ENCODE data around the gene LIN28B.
"Not testable (repeated sequence)": the region's sequence is repeated elsewhere in the genome, so short reads cannot be mapped to it uniquely, and the experiment has no call there.

Gene LIN28B

DNA sequence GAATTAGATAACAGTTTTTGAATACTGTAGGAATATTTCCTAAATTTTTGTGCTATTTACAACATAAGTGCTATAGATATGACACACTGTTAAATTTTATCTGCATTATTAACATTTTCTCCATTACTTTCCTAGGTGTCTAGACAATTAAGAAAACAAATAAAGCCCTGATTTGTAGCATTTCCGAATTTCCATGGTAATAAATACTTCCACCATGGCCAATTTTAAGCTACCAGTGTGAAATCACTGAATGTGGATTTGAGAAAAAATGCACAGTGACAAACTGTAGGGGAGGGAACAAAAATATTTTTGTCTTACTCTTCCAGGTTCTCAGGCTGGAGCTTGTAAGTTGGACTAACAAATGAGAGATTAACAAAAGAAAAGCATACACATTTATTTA is 27.9 kb downstream of the LIN28B start:
- CTCF ChIA-PET, result interaction anchor here (0.5 to 1.7 kb wide), 5 partner anchors 8 to 655 kb away, joined by 3 to 4 read pairs (median 3); no protein-coding TSS in a partner anchor
- TF ChIP-seq HOXC10 (CRISPR knock-in tag; IDR thresholded peaks at IDR 0.05) (no peak), ZNF560 (tag by site-specific recombination; IDR thresholded peaks at IDR 0.05; ENCODE audit: borderline replicate concordance) (no peak), ZNF510 (tag by site-specific recombination; IDR thresholded peaks at IDR 0.05; ENCODE audit: insufficient replicate concordance) (no peak)
- TF ChIP-seq, protein P1, sequence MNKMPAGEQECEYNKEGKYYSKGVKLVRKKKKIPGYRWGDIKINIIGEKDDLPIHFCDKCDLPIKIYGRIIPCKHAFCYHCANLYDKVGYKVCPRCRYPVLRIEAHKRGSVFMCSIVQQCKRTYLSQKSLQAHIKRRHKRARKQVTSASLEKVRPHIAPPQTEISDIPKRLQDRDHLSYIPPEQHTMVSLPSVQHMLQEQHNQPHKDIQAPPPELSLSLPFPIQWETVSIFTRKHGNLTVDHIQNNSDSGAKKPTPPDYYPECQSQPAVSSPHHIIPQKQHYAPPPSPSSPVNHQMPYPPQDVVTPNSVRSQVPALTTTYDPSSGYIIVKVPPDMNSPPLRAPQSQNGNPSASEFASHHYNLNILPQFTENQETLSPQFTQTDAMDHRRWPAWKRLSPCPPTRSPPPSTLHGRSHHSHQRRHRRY (tag by site-specific recombination; IDR thresholded peaks at IDR 0.05), result no peak

GRCh38 chr6:104985875-104986274 is 29.0 kb downstream of the LIN28B start:
- H3K4me3 ChIP-seq (ENCODE audit: low read depth, low read length), result not testable (repeated sequence)

More for the DNA sequence above, 27.9 kb downstream of the LIN28B start:
- no peaks in the 10 kb centered on the region for H3K4me1 ChIP-seq (ENCODE audit: control insufficient read depth, insufficient read depth, low read length)
- POLR2A ChIA-PET, result no interaction called here
- peaks cover 0 to 3% of the 10 kb centered on the region in 2 experiments; a peak in 2 of 3 replicates for H3K36me3 ChIP-seq (ENCODE audit: control insufficient read depth in 2 of 2, insufficient read depth in 1 of 2, low read length in 2 of 2)
- no peak overlapping the region for H3K27ac ChIP-seq (ENCODE audit: extremely low read depth, low read depth, low read length)
- H3K9me3 ChIP-seq (ENCODE audit: control insufficient read depth, insufficient read depth, low read depth, low read length), result no peaks in the 10 kb centered on the region
- H3K4me3 ChIP-seq (ENCODE audit: low read depth, low read length), result no peak overlapping the region

DNA sequence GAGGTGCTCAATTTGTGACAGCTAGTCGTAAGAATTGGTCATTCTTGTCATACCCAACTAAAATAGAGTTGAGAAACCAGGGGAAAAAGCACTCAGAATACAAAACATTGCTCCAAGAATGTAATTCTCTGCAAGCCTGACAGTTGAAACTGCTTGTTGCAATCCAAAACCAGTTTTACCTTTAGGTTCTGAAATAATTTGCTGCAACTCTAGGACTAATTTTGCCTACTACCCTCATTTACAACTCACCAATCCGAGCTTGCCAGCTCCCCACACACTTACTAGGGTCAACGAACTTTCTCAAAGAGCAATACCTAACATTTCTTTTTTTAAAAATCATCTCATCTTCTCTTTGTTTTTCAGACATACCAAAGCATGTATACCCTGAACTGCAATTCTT is 29.7 kb downstream of the LIN28B start:
- no peaks in the 10 kb centered on the region for H3K4me1 ChIP-seq (ENCODE audit: control insufficient read depth, insufficient read depth, low read length)
- H3K27ac ChIP-seq (ENCODE audit: extremely low read depth, low read depth, low read length), result no peak overlapping the region
- peaks cover 0 to 3% of the 10 kb centered on the region in 2 experiments; a peak in 2 of 3 replicates for H3K36me3 ChIP-seq (ENCODE audit: control insufficient read depth in 2 of 2, insufficient read depth in 1 of 2, low read length in 2 of 2)
- TF ChIP-seq ZNF157 (tag by site-specific recombination; IDR thresholded peaks at IDR 0.05) (no peak), ZNF521 (tag by site-specific recombination; IDR thresholded peaks at IDR 0.05) (no peak), ZNF768 (tag by site-specific recombination; IDR thresholded peaks at IDR 0.05) (no peak)
- POLR2A ChIA-PET, result no interaction called here
- H3K4me3 ChIP-seq (ENCODE audit: low read depth, low read length), result no peak overlapping the region
- CTCF ChIA-PET, result interaction anchor here (0.5 to 0.7 kb wide), 3 partner anchors 81 to 1323 kb away, joined by 3 to 5 read pairs (median 3); no protein-coding TSS in a partner anchor
- H3K9me3 ChIP-seq (ENCODE audit: control insufficient read depth, insufficient read depth, low read depth, low read length), result no peaks in the 10 kb centered on the region

More at GRCh38 chr6:104985875-104986274, 29.0 kb downstream of the LIN28B start:
- POLR2A ChIA-PET; H3K27ac ChIP-seq (ENCODE audit: extremely low read depth, low read depth, low read length); H3K36me3 ChIP-seq (ENCODE audit: control insufficient read depth in 2 of 2, insufficient read depth in 1 of 2, low read length in 2 of 2); H3K9me3 ChIP-seq (ENCODE audit: control insufficient read depth, insufficient read depth, low read depth, low read length); H3K4me1 ChIP-seq (ENCODE audit: control insufficient read depth, insufficient read depth, low read length): not testable (repeated sequence)
- CTCF ChIA-PET, result interaction anchor here (0.5 to 0.7 kb wide), 2 partner anchors 82 to 1323 kb away, joined by 3 to 5 read pairs; no protein-coding TSS in a partner anchor

DNA sequence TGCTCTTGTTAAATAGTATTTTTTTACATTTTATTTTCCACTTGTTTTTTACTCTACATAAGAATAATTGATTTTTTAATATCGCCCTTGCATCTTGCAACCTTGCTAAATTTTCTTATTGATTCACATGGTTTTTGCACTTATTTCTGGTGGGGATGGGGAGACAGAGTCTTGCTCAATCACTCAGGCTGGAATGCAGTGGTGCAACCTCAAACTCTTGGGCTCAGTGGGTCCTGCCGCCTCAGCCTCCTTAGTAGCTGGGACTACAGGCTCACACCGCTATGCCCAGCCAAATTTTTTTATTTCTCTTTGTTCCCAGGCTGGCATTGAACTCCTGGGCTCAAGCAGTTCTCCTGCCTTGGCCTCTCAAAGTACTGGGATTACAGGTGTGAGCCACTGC is 30.3 kb downstream of the LIN28B start:
- CTCF ChIA-PET, result no interaction called here
- no peak overlapping the region for H3K4me3 ChIP-seq (ENCODE audit: low read depth, low read length)
- no peak overlapping the region for H3K27ac ChIP-seq (ENCODE audit: extremely low read depth, low read depth, low read length)
- peaks cover 3% of the 10 kb centered on the region in 2 experiments; a peak in 2 of 3 replicates for H3K36me3 ChIP-seq (ENCODE audit: control insufficient read depth in 2 of 2, insufficient read depth in 1 of 2, low read length in 2 of 2)
- POLR2A ChIA-PET, result no interaction called here
- no peaks in the 10 kb centered on the region for H3K4me1 ChIP-seq (ENCODE audit: control insufficient read depth, insufficient read depth, low read length)
- H3K9me3 ChIP-seq (ENCODE audit: control insufficient read depth, insufficient read depth, low read depth, low read length), result no peaks in the 10 kb centered on the region
- TF ChIP-seq ZNF184 (tag by site-specific recombination; IDR thresholded peaks at IDR 0.05), result no peak
- TF ChIP-seq ZNF292 (tag by site-specific recombination; IDR thresholded peaks at IDR 0.05; ENCODE audit: borderline replicate concordance, low read depth), result no peak
- TF ChIP-seq ZNF621 (tag by site-specific recombination; IDR thresholded peaks at IDR 0.05), result no peak
- no peak for TF ChIP-seq ZNF248 (tag by site-specific recombination; IDR thresholded peaks at IDR 0.05)
- no peak for TF ChIP-seq HIC1 (tag by site-specific recombination; IDR thresholded peaks at IDR 0.05)
- no peak for TF ChIP-seq REST (tag by site-specific recombination; IDR thresholded peaks at IDR 0.05)
- TF ChIP-seq ZNF169 (tag by site-specific recombination; IDR thresholded peaks at IDR 0.05), result no peak

Data from HEK293 (cell line).